HepG2 (cell line): ENCODE results near the gene LEMD2. TPM values are rescaled to one million over a fixed set of nuclear protein-coding genes. Genes with fewer than 3 reads are reported as not detected.

Experiments used
- ATF3 ChIP-seq: sonication (generic); formaldehyde crosslinking; IDR thresholded peaks from 2 replicates; pipeline ENCODE4 v1.4.0; 2020; ENCODE audit warnings: missing genetic modification reagents
- ATRX ChIP-seq: sonication (generic); formaldehyde crosslinking; IDR thresholded peaks from 2 replicates; pipeline ENCODE4 v1.4.0; 2020; ENCODE audit warnings: missing genetic modification reagents, borderline replicate concordance
- CREB3 ChIP-seq: sonication (generic); formaldehyde crosslinking; IDR thresholded peaks from 2 replicates; pipeline ENCODE4 v1.5.0; 2020; ENCODE audit warnings: missing genetic modification reagents
- EP300 ChIP-seq, 3 experiments: sonication (generic) in 1 of 3; formaldehyde crosslinking in 1 of 3; IDR thresholded peaks; 2 replicates each; pipeline versions ENCODE4 v1.5.1 to v1.6.1; 2011 to 2020; ENCODE audit warnings: low read depth in 2 of 3, low read length in 2 of 3, borderline replicate concordance in 1 of 3, improper control_type of control experiment in 1 of 3, mild to moderate bottlenecking in 1 of 3, missing genetic modification reagents in 1 of 3, moderate library complexity in 1 of 3
- FOXA1 ChIP-seq, 2 experiments: fragments of 450-650 bp in 1 of 2; sonication (generic) in 1 of 2; formaldehyde crosslinking in 1 of 2; IDR thresholded peaks; 2 replicates each; pipeline versions ENCODE4 v1.4.0 to v1.6.1; 2016 to 2020; ENCODE audit warnings: missing genetic modification reagents in 1 of 2
- HNRNPH1 ChIP-seq: fragments of 200-400 bp; formaldehyde crosslinking; optimal IDR thresholded peaks from 2 replicates; pipeline ENCODE3; 2017; ENCODE audit warnings: mild to moderate bottlenecking, low read depth, low read length
- RXRA ChIP-seq: sonication (generic); formaldehyde crosslinking; IDR thresholded peaks from 2 replicates; pipeline ENCODE4 v1.5.1; 2020; ENCODE audit warnings: missing genetic modification reagents
- SALL2 ChIP-seq: sonication (generic); formaldehyde crosslinking; IDR thresholded peaks from 2 replicates; pipeline ENCODE4 v1.8.1; 2023; ENCODE audit warnings: mild to moderate bottlenecking, missing genetic modification reagents, inconsistent platforms
- SMARCE1 ChIP-seq: fragments of 450-650 bp; IDR thresholded peaks from 2 replicates; pipeline ENCODE4 v1.6.1; 2017; ENCODE audit warnings: borderline replicate concordance
- SOX13 ChIP-seq, 3 experiments: fragments of 450-650 bp in 1 of 3; sonication (generic) in 1 of 3; formaldehyde crosslinking in 1 of 3; IDR thresholded peaks in 2 of 3; conservative IDR thresholded peaks in 1 of 3; 2 replicates each; pipeline versions ENCODE4 v1.5.0 to v1.6.1; 2016 to 2020; ENCODE audit warnings: antibody characterized with exemption in 1 of 3, mild to moderate bottlenecking in 1 of 3, missing compliant biosample characterization in 1 of 3, missing genetic modification reagents in 1 of 3, moderate library complexity in 1 of 3
- TEF ChIP-seq: sonication (generic); formaldehyde crosslinking; IDR thresholded peaks from 2 replicates; pipeline ENCODE4 v1.5.0; 2020; ENCODE audit warnings: missing genetic modification reagents
- THAP11 ChIP-seq: IDR thresholded peaks from 2 replicates; pipeline ENCODE4 v1.6.1; 2016; ENCODE audit warnings: missing biosample characterization, missing genetic modification reagents
- ZFX ChIP-seq: sonication (generic); formaldehyde crosslinking; IDR thresholded peaks from 2 replicates; pipeline ENCODE4 v1.4.0; 2020; ENCODE audit warnings: mild to moderate bottlenecking, low read depth, missing genetic modification reagents, moderate library complexity
- ZNF205 ChIP-seq: IDR thresholded peaks from 2 replicates; pipeline ENCODE4 v1.6.1; 2018; ENCODE audit warnings: missing biosample characterization, missing genetic modification reagents
- ZNF512 ChIP-seq: sonication (generic); formaldehyde crosslinking; IDR thresholded peaks from 2 replicates; pipeline ENCODE4 v1.4.0; 2020; ENCODE audit warnings: mild to moderate bottlenecking, missing genetic modification reagents
- ZNF574 ChIP-seq: sonication (generic); formaldehyde crosslinking; IDR thresholded peaks from 2 replicates; pipeline ENCODE4 v1.4.0; 2020; ENCODE audit warnings: missing genetic modification reagents
- ZNF616 ChIP-seq: sonication (generic); formaldehyde crosslinking; IDR thresholded peaks from 2 replicates; pipeline ENCODE4 v1.5.0; 2020; ENCODE audit warnings: low read depth, mild to moderate bottlenecking, missing genetic modification reagents
- ZNF839 ChIP-seq: sonication (generic); formaldehyde crosslinking; IDR thresholded peaks from 2 replicates; pipeline ENCODE4 v1.4.0; 2020; ENCODE audit warnings: missing genetic modification reagents, mild to moderate bottlenecking, borderline replicate concordance
- polyA plus RNA-seq, 8 experiments: library from polyadenylated mRNA; depleted of rRNA in 3 of 8; stranded (reverse) in 7 of 8; unstranded in 1 of 8; fragments of >200 nt; fragmentation: Illumina TruSeq in 4 of 8; extraction: Trizol in 4 of 8; gene quantifications; 2 replicates each; pipeline versions ENCODE4 v1.2.1 to v1.2.3, GENCODE V29; 2011 to 2016; ENCODE audit warnings: low read depth in 4 of 8, missing spikeins in 1 of 8, mixed read lengths in 1 of 8; ENCODE audit not compliant: insufficient read depth in 1 of 8
- total RNA-seq, 5 experiments: library from RNA; depleted of rRNA; stranded (reverse); fragments of >200 nt; fragmentation: Illumina TruSeq; extraction: Trizol; gene quantifications; 2 replicates each; pipeline ENCODE4 v1.2.3, GENCODE V29; 2016; ENCODE audit warnings: low read depth in 1 of 5

Gene LEMD2
- total and polyA plus RNA-seq, 2 of the 13 experiments (the other 11 are each of a cell fraction or from before 2014, with no cell fraction given) = 45.2 to 62.9 TPM

GRCh38 chr6:33761922-33762629, 26.9 kb downstream of the LEMD2 start (continued):
- TF ChIP-seq SALL2 (CRISPR knock-in tag) (peak; percentile 97), ZNF512 (no peak), HNRNPH1 (no peak), FOXA1 (IDR thresholded peaks at IDR 0.05) (no peak), FOXA1 (CRISPR knock-in tag; IDR thresholded peaks at IDR 0.05) (peak; percentile 54), TEF (no peak), SMARCE1 (no peak), ZNF616 (CRISPR knock-in tag) (no peak), ZNF574 (CRISPR knock-in tag) (peak; percentile 85), THAP11 (peak; percentile 73), ZNF205 (CRISPR knock-in tag) (no peak; the same call in 1 of the 2 replicates), ZFX (peak; percentile 87), ZNF839 (CRISPR knock-in tag) (peak; percentile 50; the same call in 1 of the 2 replicates), SOX13 (IDR thresholded peaks at IDR 0.05) (peak; percentile 57; the same call in 1 of the 2 replicates), SOX13 (CRISPR knock-in tag; conservative IDR thresholded peaks at IDR 0.05 in 1 of 2, IDR thresholded peaks at IDR 0.05 in 1 of 2) (peak in 1 of 2 experiments; percentile 62; a peak in 2 of 4 replicates), CREB3 (CRISPR knock-in tag) (no peak), EP300 (IDR thresholded peaks at IDR 0.05; ENCODE audit: low read depth in 2 of 2, low read length in 2 of 2) (peak in 1 of 2 experiments; percentile 72; a peak in 2 of 4 replicates), EP300 (CRISPR knock-in tag; IDR thresholded peaks at IDR 0.05; ENCODE audit: borderline replicate concordance) (no peak), ATRX (no peak), ATF3 (CRISPR knock-in tag) (peak; percentile 33; the same call in 1 of the 2 replicates), RXRA (CRISPR knock-in tag) (peak; percentile 100)
